Neural progenitor cell (in vitro differentiated cells): ENCODE data around the gene PAX5.

ENCODE experiments used
- EZH2 ChIP-seq: fragments of 200-600 bp; sonication (generic); IDR thresholded peaks from 2 replicates; pipeline ENCODE4 v1.6.1; 2017; ENCODE audit warnings: antibody characterized with exemption, mild to moderate bottlenecking, moderate library complexity
- TF ChIP-seq, protein P1 (sequence below): fragments of 200-600 bp; sonication (generic); IDR thresholded peaks from 2 replicates; pipeline ENCODE4 v1.5.1; 2017; ENCODE audit warnings: antibody characterized with exemption, mild to moderate bottlenecking

DNA sequence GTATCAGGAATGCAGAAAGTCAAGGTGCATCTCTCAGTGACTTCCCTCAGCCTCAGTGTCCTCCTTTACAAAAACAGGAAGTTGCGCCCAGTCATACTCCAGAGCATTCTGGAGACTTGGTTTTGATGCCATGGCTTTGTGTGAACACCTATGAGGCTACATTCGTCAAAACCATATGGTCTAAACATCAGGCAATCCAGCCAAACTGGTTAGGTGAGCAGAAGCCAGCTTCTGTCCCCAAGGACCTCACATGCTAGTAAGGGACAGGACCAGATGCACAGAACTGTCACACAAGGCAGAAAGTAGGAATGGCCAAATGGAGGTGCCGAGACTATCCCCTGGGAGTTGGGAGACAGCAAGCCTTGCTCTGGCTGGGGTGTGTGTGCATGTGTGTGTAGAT, 244.2 kb downstream of the PAX5 start:
- TF ChIP-seq, protein P1, sequence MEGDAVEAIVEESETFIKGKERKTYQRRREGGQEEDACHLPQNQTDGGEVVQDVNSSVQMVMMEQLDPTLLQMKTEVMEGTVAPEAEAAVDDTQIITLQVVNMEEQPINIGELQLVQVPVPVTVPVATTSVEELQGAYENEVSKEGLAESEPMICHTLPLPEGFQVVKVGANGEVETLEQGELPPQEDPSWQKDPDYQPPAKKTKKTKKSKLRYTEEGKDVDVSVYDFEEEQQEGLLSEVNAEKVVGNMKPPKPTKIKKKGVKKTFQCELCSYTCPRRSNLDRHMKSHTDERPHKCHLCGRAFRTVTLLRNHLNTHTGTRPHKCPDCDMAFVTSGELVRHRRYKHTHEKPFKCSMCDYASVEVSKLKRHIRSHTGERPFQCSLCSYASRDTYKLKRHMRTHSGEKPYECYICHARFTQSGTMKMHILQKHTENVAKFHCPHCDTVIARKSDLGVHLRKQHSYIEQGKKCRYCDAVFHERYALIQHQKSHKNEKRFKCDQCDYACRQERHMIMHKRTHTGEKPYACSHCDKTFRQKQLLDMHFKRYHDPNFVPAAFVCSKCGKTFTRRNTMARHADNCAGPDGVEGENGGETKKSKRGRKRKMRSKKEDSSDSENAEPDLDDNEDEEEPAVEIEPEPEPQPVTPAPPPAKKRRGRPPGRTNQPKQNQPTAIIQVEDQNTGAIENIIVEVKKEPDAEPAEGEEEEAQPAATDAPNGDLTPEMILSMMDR: no peak
- TF ChIP-seq EZH2: no peak
